Muscle of leg (tissue), 11 donors: ENCODE data around the gene MAN2B2. TPM values are rescaled to one million over a fixed set of nuclear protein-coding genes. Genes with fewer than 3 reads are reported as not detected.

Experiments
- DNase-seq: peaks from one replicate; pipeline ENCODE4 v3.0.0; 2013
- H3K27ac ChIP-seq: one replicate; pipeline ENCODE4 v1.5.1; 2013; ENCODE audit warnings: mild to moderate bottlenecking, low read length, control low read depth
- H3K27me3 ChIP-seq: one replicate; pipeline ENCODE4 v1.6.1; 2013; ENCODE audit warnings: low read length; ENCODE audit not compliant: control insufficient read depth, insufficient read depth
- H3K36me3 ChIP-seq: one replicate; pipeline ENCODE4 v1.6.1; 2013; ENCODE audit warnings: low read length; ENCODE audit not compliant: control insufficient read depth, insufficient read depth
- H3K4me1 ChIP-seq: one replicate; pipeline ENCODE4 v1.6.1; 2013; ENCODE audit warnings: low read length; ENCODE audit not compliant: control insufficient read depth, insufficient read depth
- H3K4me3 ChIP-seq: one replicate; pipeline ENCODE4 v1.5.1; 2013; ENCODE audit warnings: low read length, control low read depth
- H3K9me3 ChIP-seq: replicated peaks from 2 replicates; pipeline ENCODE4 v1.6.1; 2013; ENCODE audit warnings: low read depth, low read length; ENCODE audit not compliant: control insufficient read depth
- WGBS: methylation state at CpG from one replicate; pipeline ENCODE4 v1.1.5; 2013; ENCODE audit warnings: missing lambda C conversion rate; ENCODE audit not compliant: insufficient coverage; 5-methylcytosine and 5-hydroxymethylcytosine counted together
- polyA plus RNA-seq, 8 donors: library from polyadenylated mRNA; unstranded; fragments of 120-200 nt; gene quantifications; one replicate each; pipeline versions ENCODE4 v1.2.1 to v1.2.3, GENCODE V29; 2013; ENCODE audit warnings: inconsistent platforms in 1 of 8, low replicate concordance in 1 of 8; ENCODE audit not compliant: insufficient read length in 8 of 8, insufficient read depth in 1 of 8
- total RNA-seq: library from RNA; stranded (reverse); fragments of 120-200 nt; gene quantifications from one replicate; pipeline ENCODE4 v1.2.4, GENCODE V29; 2013

MAN2B2 gene
- total and polyA plus RNA-seq, 9 donors: 4.9 to 12.1 (median 8.7) TPM

DNA sequence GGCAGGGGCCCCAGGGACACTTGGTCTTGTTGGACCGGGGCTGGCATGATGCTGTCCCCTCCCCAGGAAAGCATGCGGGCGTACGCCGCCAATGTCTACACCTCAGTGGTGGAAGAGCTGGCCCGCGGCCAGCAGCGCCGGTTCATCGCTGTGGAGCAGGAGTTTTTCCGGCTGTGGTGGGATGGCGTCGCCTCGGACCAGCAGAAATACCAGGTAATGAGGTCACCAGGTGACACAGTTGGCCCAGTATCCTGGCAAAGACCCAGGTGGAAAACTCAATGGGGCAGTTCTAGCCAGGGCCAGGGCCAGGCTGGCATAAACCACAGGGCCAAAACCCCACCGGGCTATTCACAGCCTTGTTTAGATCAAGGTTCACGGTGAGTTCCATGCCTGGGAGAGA is 1.5 kb downstream of the MAN2B2 start:
- Histone ChIP-seq H3K9me3 (no peaks in the 10 kb centered on the region), H3K4me1 (peaks cover 15% of the 10 kb centered on the region), H3K27ac (no peak overlapping the region), H3K4me3 (no peak overlapping the region), H3K36me3 (peaks cover 17% of the 10 kb centered on the region), H3K27me3 (peaks cover 14% of the 10 kb centered on the region)
- no peak for DNase-seq
- 86% methylated on average over 16 of the region's 16 CpGs for WGBS

GRCh38 chr4:6576932-6577331 is 1.9 kb downstream of the MAN2B2 start:
- DNase-seq: no peak
- peaks cover 17% of the 10 kb centered on the region for H3K36me3 ChIP-seq
- H3K27me3 ChIP-seq: peaks cover 12% of the 10 kb centered on the region
- H3K4me1 ChIP-seq: peaks cover 15% of the 10 kb centered on the region
- 87% methylated on average over 7 of the region's 9 CpGs for WGBS
- no peaks in the 10 kb centered on the region for H3K9me3 ChIP-seq
- no peak overlapping the region for H3K4me3 ChIP-seq
- H3K27ac ChIP-seq: no peak overlapping the region

DNA sequence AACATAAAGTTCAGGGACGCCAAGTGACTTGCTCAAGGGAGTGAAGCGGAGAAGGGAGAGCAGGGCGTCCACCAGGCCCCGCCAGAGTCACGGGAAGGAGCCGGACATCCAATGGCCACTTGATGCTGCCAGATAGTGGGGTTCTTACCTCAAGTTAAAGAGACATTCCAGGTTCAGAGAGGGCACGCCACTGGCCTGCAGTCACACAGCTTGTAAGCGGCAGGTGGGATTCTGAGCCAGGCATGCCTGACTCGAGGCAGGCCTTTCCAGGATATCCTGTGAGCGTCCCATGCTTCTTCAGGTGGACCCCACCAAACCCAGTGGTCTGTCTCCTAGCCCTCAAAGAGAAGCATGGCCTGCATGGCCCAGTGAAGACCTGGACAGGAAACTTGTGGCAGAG is 2.4 kb downstream of the MAN2B2 start:
- H3K27ac ChIP-seq: no peak overlapping the region
- DNase-seq: no peak
- peaks cover 17% of the 10 kb centered on the region for H3K36me3 ChIP-seq
- peaks cover 8% of the 10 kb centered on the region for H3K27me3 ChIP-seq
- peaks cover 15% of the 10 kb centered on the region for H3K4me1 ChIP-seq
- no peaks in the 10 kb centered on the region for H3K9me3 ChIP-seq
- 92% methylated on average over 10 of the region's 10 CpGs for WGBS
- no peak overlapping the region for H3K4me3 ChIP-seq

DNA sequence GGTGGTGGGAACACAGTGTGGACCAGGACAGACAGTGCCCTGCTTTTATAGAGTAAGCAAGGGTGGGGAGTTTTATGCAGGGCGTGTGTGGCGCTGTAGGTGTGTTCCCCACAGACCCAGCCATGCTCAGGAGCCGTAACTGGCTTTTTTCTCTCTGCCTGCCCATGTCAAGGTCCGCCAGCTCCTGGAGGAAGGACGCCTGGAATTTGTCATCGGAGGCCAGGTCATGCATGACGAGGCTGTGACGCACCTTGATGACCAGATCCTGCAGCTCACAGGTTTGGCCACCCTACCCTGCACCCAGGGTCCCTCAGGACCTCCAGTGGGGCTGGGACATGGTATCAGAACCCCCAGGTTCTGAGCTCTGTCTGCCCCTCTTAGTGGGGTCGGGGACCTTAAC is 3.2 kb downstream of the MAN2B2 start:
- Histone ChIP-seq H3K9me3 (peaks cover 5% of the 10 kb centered on the region), H3K27me3 (peaks cover 8% of the 10 kb centered on the region), H3K36me3 (peaks cover 22% of the 10 kb centered on the region), H3K4me1 (peaks cover 15% of the 10 kb centered on the region), H3K4me3 (no peak overlapping the region), H3K27ac (no peak overlapping the region)
- 90% methylated on average over 9 of the region's 9 CpGs for WGBS
- DNase-seq: no peak

- Histone ChIP-seq H3K4me1 (peaks cover 7% of the 10 kb centered on the region), H3K27ac (no peak overlapping the region), H3K36me3 (peaks cover 23% of the 10 kb centered on the region), H3K4me3 (no peak overlapping the region), H3K27me3 (no peaks in the 10 kb centered on the region), H3K9me3 (peaks cover 7% of the 10 kb centered on the region)
- no peak for DNase-seq
- 93% methylated on average over 6 of the region's 6 CpGs for WGBS
Observed at GRCh38 chr4:6580353-6580752, 5.4 kb downstream of the MAN2B2 start.

- WGBS: no CpG with 5 or more reads among the region's 11 CpGs
- H3K4me3 ChIP-seq: no peak overlapping the region
- no peaks in the 10 kb centered on the region for H3K27me3 ChIP-seq
- peaks cover 11% of the 10 kb centered on the region for H3K9me3 ChIP-seq
- no peak overlapping the region for H3K27ac ChIP-seq
- H3K4me1 ChIP-seq: no peaks in the 10 kb centered on the region
- H3K36me3 ChIP-seq: peaks cover 23% of the 10 kb centered on the region
- no peak for DNase-seq
Observed at GRCh38 chr4:6581566-6582121, 6.7 kb downstream of the MAN2B2 start.

DNA sequence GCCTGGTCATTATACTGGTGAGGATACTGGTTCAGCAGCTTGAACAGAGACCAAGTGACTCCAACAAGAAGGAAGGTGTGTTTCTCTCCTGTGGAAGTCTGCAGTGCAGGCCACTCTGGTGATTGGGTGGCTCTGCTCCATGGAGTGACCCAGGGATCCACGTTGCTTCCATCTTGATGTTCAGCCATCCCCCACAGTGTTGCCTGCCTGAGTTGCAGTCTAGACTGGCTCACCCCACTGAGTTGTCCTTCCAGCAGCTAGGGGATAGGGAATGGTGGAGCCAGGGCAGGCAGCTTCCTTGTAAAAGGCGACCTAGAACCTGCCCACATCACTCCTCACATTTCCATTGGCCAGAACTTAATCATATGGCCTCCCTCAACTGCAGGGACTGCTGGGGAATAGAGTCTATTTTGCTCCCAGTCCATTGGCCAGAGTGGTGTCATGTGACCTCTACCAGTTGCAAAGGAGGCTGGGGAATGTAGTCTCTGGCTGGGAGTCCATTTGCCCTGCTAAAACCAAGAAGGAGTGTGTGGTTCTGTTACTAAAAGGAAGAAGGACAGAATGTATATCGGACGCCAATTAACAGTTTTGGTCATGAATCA is 8.0 kb downstream of the MAN2B2 start:
- WGBS: 94% methylated on average over 2 of the region's 4 CpGs
- no peak overlapping the region for H3K27ac ChIP-seq
- no peak overlapping the region for H3K4me3 ChIP-seq
- peaks cover 18% of the 10 kb centered on the region for H3K36me3 ChIP-seq
- peaks cover 11% of the 10 kb centered on the region for H3K9me3 ChIP-seq
- no peaks in the 10 kb centered on the region for H3K27me3 ChIP-seq
- DNase-seq: no peak
- no peaks in the 10 kb centered on the region for H3K4me1 ChIP-seq

GRCh38 chr4:6584865-6585264 is 9.9 kb downstream of the MAN2B2 start:
- peaks cover 12% of the 10 kb centered on the region for H3K36me3 ChIP-seq
- H3K9me3 ChIP-seq: peaks cover 11% of the 10 kb centered on the region
- no peak for DNase-seq
- H3K4me3 ChIP-seq: no peak overlapping the region
- H3K27ac ChIP-seq: no peak overlapping the region
- H3K27me3 ChIP-seq: no peaks in the 10 kb centered on the region
- no peaks in the 10 kb centered on the region for H3K4me1 ChIP-seq
- WGBS: 90% methylated on average over 7 of the region's 7 CpGs

- Histone ChIP-seq H3K4me3 (no peak overlapping the region), H3K9me3 (peaks cover 11% of the 10 kb centered on the region), H3K36me3 (peaks cover 6% of the 10 kb centered on the region), H3K27ac (no peak overlapping the region), H3K27me3 (no peaks in the 10 kb centered on the region), H3K4me1 (no peaks in the 10 kb centered on the region)
- DNase-seq: no peak
- WGBS: 70% methylated on average over 26 of the region's 26 CpGs
Observed at GRCh38 chr4:6586715-6587325, 11.8 kb downstream of the MAN2B2 start.

- 100% methylated on average over 1 of the region's 4 CpGs for WGBS
- Histone ChIP-seq H3K27ac (no peak overlapping the region), H3K36me3 (no peaks in the 10 kb centered on the region), H3K4me3 (no peak overlapping the region), H3K4me1 (no peaks in the 10 kb centered on the region), H3K27me3 (no peaks in the 10 kb centered on the region), H3K9me3 (peaks cover 3% of the 10 kb centered on the region)
- DNase-seq: no peak
Observed at GRCh38 chr4:6589444-6589843, 14.5 kb downstream of the MAN2B2 start.
